Tibial nerve (tissue), 4 donors: Measurements from ENCODE around the gene TBC1D8B. TPM values are rescaled to one million over a fixed set of nuclear protein-coding genes. Genes with fewer than 3 reads are reported as not detected.
"Not testable (repeated sequence)": the region's sequence is repeated elsewhere in the genome, so short reads cannot be mapped to it uniquely, and the experiment has no call there.

Experiments
- DNase-seq, 2 donors: peaks; one replicate each; pipeline ENCODE4 v3.0.0-alpha.2; 2019; ENCODE audit warnings: low spot score in 2 of 2
- H3K27ac ChIP-seq, 4 donors: fragments of 200-600 bp; sonication (generic) in 3 of 4; one replicate each; pipeline ENCODE4 v1.5.1; 2017 to 2019; ENCODE audit warnings: mild to moderate bottlenecking in 1 of 4
- H3K27me3 ChIP-seq, 2 donors: fragments of 200-600 bp; sonication (generic) in 1 of 2; one replicate each; pipeline versions ENCODE4 v1.5.1 to v1.6.0; 2017 to 2019
- H3K36me3 ChIP-seq, 3 donors: fragments of 200-600 bp; sonication (generic); one replicate each; pipeline ENCODE4 v1.5.1; 2018 to 2019
- H3K4me1 ChIP-seq, 4 donors: fragments of 200-600 bp; sonication (generic) in 3 of 4; one replicate each; pipeline ENCODE4 v1.5.1; 2017 to 2019
- H3K4me3 ChIP-seq, 4 donors: fragments of 200-600 bp; sonication (generic) in 3 of 4; one replicate each; pipeline ENCODE4 v1.5.1; 2017 to 2019; ENCODE audit warnings: mild to moderate bottlenecking in 1 of 4, moderate library complexity in 1 of 4
- H3K9me3 ChIP-seq, 4 donors: fragments of 200-600 bp; sonication (generic) in 3 of 4; one replicate each; pipeline ENCODE4 v1.5.1; 2017 to 2019
- CTCF ChIP-seq, 5 experiments: fragments of 200-600 bp in 3 of 5; fragments of 450-650 bp in 2 of 5; sonication (generic) in 3 of 5; IDR thresholded peaks; one replicate each; pipeline ENCODE4 v1.5.1; 2016 to 2019; ENCODE audit warnings: antibody characterized with exemption in 5 of 5, mild to moderate bottlenecking in 3 of 5, moderate library complexity in 2 of 5
- EP300 ChIP-seq, 2 donors: sonication (generic); formaldehyde crosslinking; IDR thresholded peaks; one replicate each; pipeline ENCODE4 v1.6.1; 2017; ENCODE audit warnings: antibody characterized with exemption in 2 of 2, mild to moderate bottlenecking in 1 of 2
- POLR2A ChIP-seq, 2 donors: fragments of 450-650 bp; IDR thresholded peaks; one replicate each; pipeline ENCODE4 v1.6.1; 2017; ENCODE audit warnings: antibody characterized with exemption in 2 of 2, mild to moderate bottlenecking in 2 of 2, moderate library complexity in 2 of 2
- WGBS, 2 donors: methylation state at CpG; one replicate each; pipeline ENCODE4 v1.1.5; 2018; 5-methylcytosine and 5-hydroxymethylcytosine counted together
- total RNA-seq, 4 donors: library from RNA; depleted of rRNA; stranded (reverse); fragments of >200 nt; gene quantifications; one replicate each; pipeline ENCODE4 v1.1.0, GENCODE V29; 2016

The TBC1D8B gene
- total RNA-seq: 10 to 100 TPM in 3 of 4 donors, 1 to 10 TPM in 1; 8.1 to 16.7 (median 10.4) TPM

- H3K27ac ChIP-seq: peak within 1 kb of the TSS in 3 of 4 donors; percentile 57 to 77 (median 64)
- peak; percentile 47 to 71 for DNase-seq
Measured at GRCh38 chrX:106802388-106803275, at the start of gene TBC1D8B. Gene TBC1D8B, plus strand, starts transcription at chrX:106802673. Its CDS starts 181 bp downstream, at chrX:106802854.

GRCh38 chrX:106769288-106769687 lies 33.2 kb upstream of the TBC1D8B start:
- not testable (repeated sequence) for H3K27ac ChIP-seq, DNase-seq, H3K4me1 ChIP-seq, H3K4me3 ChIP-seq, H3K27me3 ChIP-seq, H3K9me3 ChIP-seq, H3K36me3 ChIP-seq
- 55 to 92% methylated on average over 1 of the region's 1 CpG for WGBS, 2 donors

More at GRCh38 chrX:106802388-106803275, at the start of gene TBC1D8B:
- H3K36me3 ChIP-seq: no peaks in the 10 kb centered on the region
- peaks cover 0 to 21% of the 10 kb centered on the region in 2 donors for H3K27me3 ChIP-seq
- H3K4me1 ChIP-seq: peaks cover 0 to 12% (median 0%) of the 10 kb centered on the region in 4 donors
- WGBS, 2 donors: 1 to 28% methylated on average over 21 to 36 of the region's 36 CpGs
- H3K4me3 ChIP-seq: peak within 1 kb of the TSS; percentile 42 to 70 (median 56)
- H3K9me3 ChIP-seq: no peaks in the 10 kb centered on the region
- TF ChIP-seq POLR2A (IDR thresholded peaks at IDR 0.05) (peak; percentile 3 to 57), CTCF (IDR thresholded peaks at IDR 0.05) (no peak), EP300 (IDR thresholded peaks at IDR 0.05) (peak in 1 of 2 donors; percentile 79)

GRCh38 chrX:106774981-106775380 lies 27.5 kb upstream of the TBC1D8B start:
- H3K36me3 ChIP-seq: no peaks in the 10 kb centered on the region
- H3K4me3 ChIP-seq: no peak overlapping the region
- no peaks in the 10 kb centered on the region for H3K9me3 ChIP-seq
- no peak for DNase-seq
- no peaks in the 10 kb centered on the region for H3K4me1 ChIP-seq
- WGBS, 2 donors: 71 to 74% methylated on average over 2 of the region's 2 CpGs
- H3K27ac ChIP-seq: no peak overlapping the region
- H3K27me3 ChIP-seq: peaks cover 0 to 7% of the 10 kb centered on the region in 2 donors
- no peak for TF ChIP-seq CTCF (IDR thresholded peaks at IDR 0.05)

GRCh38 chrX:106780264-106780663 lies 22.2 kb upstream of the TBC1D8B start:
- Histone ChIP-seq H3K9me3 (no peaks in the 10 kb centered on the region), H3K4me1 (no peaks in the 10 kb centered on the region), H3K27me3 (peaks cover 0 to 27% of the 10 kb centered on the region in 2 donors), H3K36me3 (no peaks in the 10 kb centered on the region), H3K4me3 (no peak overlapping the region), H3K27ac (no peak overlapping the region)
- no peak for DNase-seq
- WGBS, 2 donors: 32 to 52% methylated on average over 2 of the region's 2 CpGs
- no peak for TF ChIP-seq POLR2A (IDR thresholded peaks at IDR 0.05)
- no peak for TF ChIP-seq CTCF (IDR thresholded peaks at IDR 0.05)
- no peak for TF ChIP-seq EP300 (IDR thresholded peaks at IDR 0.05)

GRCh38 chrX:106780664-106781377 lies 21.7 kb upstream of the TBC1D8B start:
- H3K4me1 ChIP-seq: no peaks in the 10 kb centered on the region
- TF ChIP-seq EP300 (IDR thresholded peaks at IDR 0.05) (no peak), POLR2A (IDR thresholded peaks at IDR 0.05) (no peak), CTCF (IDR thresholded peaks at IDR 0.05) (no peak)
- peaks cover 0 to 33% of the 10 kb centered on the region in 2 donors for H3K27me3 ChIP-seq
- H3K4me3 ChIP-seq: no peak overlapping the region
- WGBS, 2 donors: 20 to 21% methylated on average over 1 of the region's 1 CpG
- no peaks in the 10 kb centered on the region for H3K9me3 ChIP-seq
- no peak overlapping the region for H3K27ac ChIP-seq
- DNase-seq: no peak
- H3K36me3 ChIP-seq: no peaks in the 10 kb centered on the region
